ENCODE measurements around the gene EPHB2. TPM values are rescaled to one million over a fixed set of nuclear protein-coding genes. Genes with fewer than 3 reads are reported as not detected.

Gene EPHB2
- total and polyA plus RNA-seq, 8 donors: 0.13 to 88.1 (median 2.6) TPM; not detected in 1

DNA sequence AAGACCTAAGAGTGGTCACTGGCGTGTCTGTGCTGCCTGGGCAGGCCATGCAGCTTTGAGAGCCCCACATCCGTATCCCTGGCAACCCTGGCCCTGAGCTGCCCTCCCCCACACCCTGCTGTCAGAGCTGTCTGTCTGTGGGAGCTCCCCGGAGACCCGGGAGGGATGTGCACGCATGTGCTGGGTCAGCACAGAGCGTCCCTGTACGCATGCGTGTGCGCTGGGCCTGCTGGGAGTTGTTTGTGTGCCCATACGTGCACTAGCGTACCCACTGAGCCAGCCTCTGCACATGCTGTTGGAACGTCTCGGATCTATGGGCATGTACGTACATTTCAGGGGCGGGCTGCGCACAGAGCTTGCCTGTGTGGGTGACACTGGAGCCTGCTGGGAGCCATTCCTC lies 89.3 kb downstream of the EPHB2 start:
- TF ChIP-seq POLR2AphosphoS5 (IDR thresholded peaks at IDR 0.05): no peak
- TF ChIP-seq POLR2A (IDR thresholded peaks at IDR 0.05): no peak
- TF ChIP-seq EP300 (IDR thresholded peaks at IDR 0.05): no peak
- TF ChIP-seq, protein P1, sequence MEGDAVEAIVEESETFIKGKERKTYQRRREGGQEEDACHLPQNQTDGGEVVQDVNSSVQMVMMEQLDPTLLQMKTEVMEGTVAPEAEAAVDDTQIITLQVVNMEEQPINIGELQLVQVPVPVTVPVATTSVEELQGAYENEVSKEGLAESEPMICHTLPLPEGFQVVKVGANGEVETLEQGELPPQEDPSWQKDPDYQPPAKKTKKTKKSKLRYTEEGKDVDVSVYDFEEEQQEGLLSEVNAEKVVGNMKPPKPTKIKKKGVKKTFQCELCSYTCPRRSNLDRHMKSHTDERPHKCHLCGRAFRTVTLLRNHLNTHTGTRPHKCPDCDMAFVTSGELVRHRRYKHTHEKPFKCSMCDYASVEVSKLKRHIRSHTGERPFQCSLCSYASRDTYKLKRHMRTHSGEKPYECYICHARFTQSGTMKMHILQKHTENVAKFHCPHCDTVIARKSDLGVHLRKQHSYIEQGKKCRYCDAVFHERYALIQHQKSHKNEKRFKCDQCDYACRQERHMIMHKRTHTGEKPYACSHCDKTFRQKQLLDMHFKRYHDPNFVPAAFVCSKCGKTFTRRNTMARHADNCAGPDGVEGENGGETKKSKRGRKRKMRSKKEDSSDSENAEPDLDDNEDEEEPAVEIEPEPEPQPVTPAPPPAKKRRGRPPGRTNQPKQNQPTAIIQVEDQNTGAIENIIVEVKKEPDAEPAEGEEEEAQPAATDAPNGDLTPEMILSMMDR (IDR thresholded peaks at IDR 0.05): no peak
- Histone ChIP-seq H3K9me3 (no peaks in the 10 kb centered on the region), H3K36me3 (no peaks in the 10 kb centered on the region), H3K27me3 (peaks cover 0 to 14% (median 0%) of the 10 kb centered on the region in 3 donors), H3K27ac (no peak overlapping the region), H3K4me1 (peaks cover 0 to 11% (median 3%) of the 10 kb centered on the region in 4 donors), H3K4me3 (no peak overlapping the region)
- DNase-seq: peak in 1 of 2 donors; percentile 44
- 84 to 90% (median 87%) methylated on average over 15 to 16 of the region's 16 CpGs for WGBS, 5 donors
- intact Hi-C loops (cut with DNase I; ENCODE audit: low total_unique reads): no loop called here

DNA sequence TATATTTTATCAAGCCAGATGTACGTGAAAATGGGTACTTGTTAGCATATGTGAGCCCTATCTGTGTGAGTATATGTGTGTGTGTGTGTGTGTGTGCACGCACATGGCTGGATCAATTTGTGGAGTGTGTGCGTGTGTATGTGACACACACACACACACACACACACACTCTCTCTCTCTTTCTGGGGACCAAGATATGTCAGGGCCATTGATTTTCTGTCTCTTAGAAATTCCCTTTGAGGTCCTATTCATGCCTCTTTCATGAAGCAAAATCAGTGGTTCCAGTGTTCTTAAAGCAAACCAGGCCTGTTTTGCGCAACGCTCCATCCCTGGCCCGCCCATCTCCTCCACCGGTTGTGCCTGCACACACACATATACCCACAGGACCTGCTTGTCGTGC lies 90.0 kb downstream of the EPHB2 start:
- no peak for TF ChIP-seq POLR2A (IDR thresholded peaks at IDR 0.05)
- no peak for TF ChIP-seq POLR2AphosphoS5 (IDR thresholded peaks at IDR 0.05)
- TF ChIP-seq, protein P1 (IDR thresholded peaks at IDR 0.05): no peak
- no peak for TF ChIP-seq EP300 (IDR thresholded peaks at IDR 0.05)
- no peak for DNase-seq
- Histone ChIP-seq H3K9me3 (no peaks in the 10 kb centered on the region), H3K4me3 (no peak overlapping the region), H3K27ac (no peak overlapping the region), H3K4me1 (peaks cover 0 to 4% (median 0%) of the 10 kb centered on the region in 4 donors), H3K27me3 (peaks cover 0 to 14% (median 0%) of the 10 kb centered on the region in 3 donors), H3K36me3 (no peaks in the 10 kb centered on the region)
- 81 to 88% (median 84%) methylated on average over 8 of the region's 8 CpGs for WGBS, 5 donors
- intact Hi-C loops (cut with DNase I; ENCODE audit: low total_unique reads): no loop called here

DNA sequence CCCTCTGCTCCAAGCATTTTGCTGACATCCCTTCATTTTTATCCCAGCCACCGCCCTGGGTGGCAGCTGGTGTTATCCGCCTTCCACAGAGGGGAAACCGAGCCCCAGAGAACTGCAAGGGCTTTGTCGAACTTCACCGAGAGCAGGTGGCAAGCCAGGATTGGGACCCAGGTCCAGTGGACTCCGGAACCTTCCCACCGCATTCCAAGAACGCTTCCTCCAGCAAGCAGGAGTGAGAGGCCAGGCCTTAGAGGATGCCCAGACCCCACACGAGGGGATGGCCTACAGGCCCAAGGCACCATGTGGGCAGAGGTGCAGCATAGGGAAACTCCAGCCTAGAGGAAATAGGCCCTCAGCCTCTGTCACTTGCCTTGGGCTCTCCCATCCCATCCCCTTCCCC lies 90.7 kb downstream of the EPHB2 start:
- intact Hi-C loops (cut with DNase I; ENCODE audit: low total_unique reads): no loop called here
- 91 to 95% (median 93%) methylated on average over 9 of the region's 9 CpGs for WGBS, 5 donors
- H3K36me3 ChIP-seq: no peaks in the 10 kb centered on the region
- DNase-seq: no peak
- H3K9me3 ChIP-seq: no peaks in the 10 kb centered on the region
- TF ChIP-seq POLR2AphosphoS5 (IDR thresholded peaks at IDR 0.05) (no peak), EP300 (IDR thresholded peaks at IDR 0.05) (no peak), POLR2A (IDR thresholded peaks at IDR 0.05) (no peak)
- TF ChIP-seq, protein P1 (IDR thresholded peaks at IDR 0.05): no peak
- no peak overlapping the region for H3K4me3 ChIP-seq
- H3K4me1 ChIP-seq: no peaks in the 10 kb centered on the region
- H3K27me3 ChIP-seq: peaks cover 0 to 14% (median 0%) of the 10 kb centered on the region in 3 donors
- H3K27ac ChIP-seq: no peak overlapping the region

DNA sequence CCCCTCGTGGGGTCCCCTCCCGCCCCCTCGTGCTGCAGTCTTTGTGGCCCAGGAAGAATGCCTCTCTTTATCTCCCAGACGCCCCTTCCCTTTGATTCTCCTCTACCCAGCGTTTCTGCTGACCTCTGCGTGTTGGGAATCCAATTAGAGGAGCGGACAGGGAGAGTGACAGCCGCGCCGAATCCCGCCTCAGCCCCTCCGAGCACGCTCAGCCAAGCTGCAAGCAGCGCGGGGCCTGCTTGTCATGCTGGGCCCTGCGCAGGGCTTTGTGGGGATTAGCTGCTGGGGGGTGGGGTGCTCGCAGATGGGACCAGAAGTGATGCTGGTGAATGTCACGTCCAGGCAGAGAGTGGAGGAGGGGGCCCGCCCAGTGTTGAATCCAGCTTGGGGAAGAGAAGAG lies 91.1 kb downstream of the EPHB2 start:
- Histone ChIP-seq H3K27ac (no peak overlapping the region), H3K4me1 (no peaks in the 10 kb centered on the region), H3K9me3 (no peaks in the 10 kb centered on the region), H3K27me3 (peaks cover 0 to 14% (median 0%) of the 10 kb centered on the region in 3 donors), H3K36me3 (no peaks in the 10 kb centered on the region), H3K4me3 (no peak overlapping the region)
- WGBS, 5 donors: 80 to 87% (median 83%) methylated on average over 18 to 19 of the region's 19 CpGs
- TF ChIP-seq POLR2A (IDR thresholded peaks at IDR 0.05) (no peak), EP300 (IDR thresholded peaks at IDR 0.05) (no peak), POLR2AphosphoS5 (IDR thresholded peaks at IDR 0.05) (no peak)
- TF ChIP-seq, protein P1 (IDR thresholded peaks at IDR 0.05): no peak
- intact Hi-C loops (cut with DNase I; ENCODE audit: low total_unique reads): no loop called here
- peak in 1 of 2 donors; percentile 61 for DNase-seq
